Measurements from ENCODE around the gene GPR176. TPM values are rescaled to one million over a fixed set of nuclear protein-coding genes. Genes with fewer than 3 reads are reported as not detected.

GPR176 gene
- total RNA-seq, 1 donor from 2014 or later = 15.9 TPM

GRCh38 chr15:39852250-39852649, 67.8 kb downstream of the GPR176 start:
- Mint-ChIP-seq H3K36me3 (ENCODE audit: unreplicated experiment) (no peaks in the 10 kb centered on the region), H3K27ac (ENCODE audit: unreplicated experiment) (peak overlapping the region; percentile 4), H3K4me3 (ENCODE audit: unreplicated experiment) (no peak overlapping the region), H3K9me3 (ENCODE audit: unreplicated experiment) (no peaks in the 10 kb centered on the region), H3K4me1 (ENCODE audit: low read depth, unreplicated experiment) (peaks cover 39% of the 10 kb centered on the region), H3K27me3 (ENCODE audit: unreplicated experiment) (no peaks in the 10 kb centered on the region)
- no peak for TF ChIP-seq CTCF (IDR thresholded peaks at IDR 0.05; ENCODE audit: partially characterized antibody, unreplicated experiment)
- no peak for DNase-seq

- peaks cover 39% of the 10 kb centered on the region for H3K4me1 Mint-ChIP-seq (ENCODE audit: low read depth, unreplicated experiment)
- no peaks in the 10 kb centered on the region for H3K36me3 Mint-ChIP-seq (ENCODE audit: unreplicated experiment)
- H3K27ac Mint-ChIP-seq (ENCODE audit: unreplicated experiment) = peak overlapping the region; percentile 4
- TF ChIP-seq CTCF (IDR thresholded peaks at IDR 0.05; ENCODE audit: partially characterized antibody, unreplicated experiment) = no peak
- H3K4me3 Mint-ChIP-seq (ENCODE audit: unreplicated experiment) = no peak overlapping the region
- no peaks in the 10 kb centered on the region for H3K27me3 Mint-ChIP-seq (ENCODE audit: unreplicated experiment)
- DNase-seq = no peak
- no peaks in the 10 kb centered on the region for H3K9me3 Mint-ChIP-seq (ENCODE audit: unreplicated experiment)
Measured at GRCh38 chr15:39851500-39852092, 68.5 kb downstream of the GPR176 start.

GRCh38 chr15:39850436-39850835, 69.6 kb downstream of the GPR176 start:
- DNase-seq = no peak
- Mint-ChIP-seq H3K4me3 (ENCODE audit: unreplicated experiment) (peak overlapping the region; percentile 1), H3K9me3 (ENCODE audit: unreplicated experiment) (no peaks in the 10 kb centered on the region), H3K36me3 (ENCODE audit: unreplicated experiment) (no peaks in the 10 kb centered on the region), H3K27me3 (ENCODE audit: unreplicated experiment) (no peaks in the 10 kb centered on the region), H3K4me1 (ENCODE audit: low read depth, unreplicated experiment) (peaks cover 39% of the 10 kb centered on the region), H3K27ac (ENCODE audit: unreplicated experiment) (peak overlapping the region; percentile 2)
- TF ChIP-seq CTCF (IDR thresholded peaks at IDR 0.05; ENCODE audit: partially characterized antibody, unreplicated experiment) = no peak

GRCh38 chr15:39846108-39846507, 74.0 kb downstream of the GPR176 start:
- Mint-ChIP-seq H3K9me3 (ENCODE audit: unreplicated experiment) (no peaks in the 10 kb centered on the region), H3K27ac (ENCODE audit: unreplicated experiment) (no peak overlapping the region), H3K27me3 (ENCODE audit: unreplicated experiment) (no peaks in the 10 kb centered on the region), H3K4me3 (ENCODE audit: unreplicated experiment) (no peak overlapping the region), H3K4me1 (ENCODE audit: low read depth, unreplicated experiment) (peaks cover 28% of the 10 kb centered on the region), H3K36me3 (ENCODE audit: unreplicated experiment) (no peaks in the 10 kb centered on the region)
- no peak for DNase-seq
- no peak for TF ChIP-seq CTCF (IDR thresholded peaks at IDR 0.05; ENCODE audit: partially characterized antibody, unreplicated experiment)

GRCh38 chr15:39845582-39845981, 74.5 kb downstream of the GPR176 start:
- no peak for TF ChIP-seq CTCF (IDR thresholded peaks at IDR 0.05; ENCODE audit: partially characterized antibody, unreplicated experiment)
- H3K4me1 Mint-ChIP-seq (ENCODE audit: low read depth, unreplicated experiment) = peaks cover 22% of the 10 kb centered on the region
- H3K9me3 Mint-ChIP-seq (ENCODE audit: unreplicated experiment) = no peaks in the 10 kb centered on the region
- H3K4me3 Mint-ChIP-seq (ENCODE audit: unreplicated experiment) = no peak overlapping the region
- no peak overlapping the region for H3K27ac Mint-ChIP-seq (ENCODE audit: unreplicated experiment)
- DNase-seq = no peak
- no peaks in the 10 kb centered on the region for H3K27me3 Mint-ChIP-seq (ENCODE audit: unreplicated experiment)
- H3K36me3 Mint-ChIP-seq (ENCODE audit: unreplicated experiment) = no peaks in the 10 kb centered on the region

All from glutamatergic neuron (in vitro differentiated cells).